HK-2 (cell line): ENCODE measurements around the gene ALDH1A3.

Source experiments
- DNase-seq: peaks from one replicate; pipeline ENCODE4 v3.0.0-alpha.2; 2018; ENCODE audit not compliant: unreplicated experiment

The ALDH1A3 gene

DNA sequence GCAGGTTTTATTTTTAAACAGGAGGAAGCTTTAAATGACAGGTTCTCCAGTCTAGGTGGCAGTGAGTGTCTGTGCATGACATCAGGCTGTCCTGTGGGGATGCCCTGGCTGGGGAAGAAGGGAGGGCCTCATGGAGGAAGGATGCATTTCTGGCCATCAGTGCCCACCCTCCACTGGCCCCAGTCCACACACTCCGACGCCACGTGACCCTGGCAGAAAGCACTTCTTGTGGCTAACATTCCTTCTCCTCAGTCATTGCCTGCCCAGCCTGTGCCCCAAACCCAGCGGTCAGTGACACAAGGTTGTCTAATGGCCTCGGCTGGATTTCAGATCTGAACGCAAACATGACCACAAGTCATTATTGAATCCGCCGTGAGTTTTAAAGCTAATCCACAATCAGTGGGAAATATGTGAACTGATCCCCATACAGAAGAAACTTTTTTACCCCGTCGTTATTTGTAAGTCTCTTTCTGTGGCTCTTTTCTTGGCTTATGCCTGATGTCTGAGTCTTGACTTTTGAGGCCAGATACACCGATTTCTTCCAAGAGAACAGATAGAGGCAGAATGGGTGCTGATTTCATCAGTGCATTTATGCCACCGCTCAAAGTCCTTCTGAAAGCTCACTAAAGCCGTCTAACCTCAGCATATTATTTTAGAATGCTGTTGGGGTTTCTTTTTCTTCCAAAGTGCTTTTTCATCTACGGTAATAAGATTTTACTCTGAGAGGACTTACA lies 22.2 kb downstream of the ALDH1A3 start:
- DNase-seq, result no peak

- no peak for DNase-seq
Observed at GRCh38 chr15:100902436-100903167, 23.0 kb downstream of the ALDH1A3 start.

GRCh38 chr15:100903168-100903554 lies 23.5 kb downstream of the ALDH1A3 start:
- DNase-seq, result no peak

GRCh38 chr15:100905850-100906249 lies 26.2 kb downstream of the ALDH1A3 start:
- no peak for DNase-seq

- DNase-seq, result no peak
Observed at GRCh38 chr15:100908466-100908865, 28.8 kb downstream of the ALDH1A3 start.

DNA sequence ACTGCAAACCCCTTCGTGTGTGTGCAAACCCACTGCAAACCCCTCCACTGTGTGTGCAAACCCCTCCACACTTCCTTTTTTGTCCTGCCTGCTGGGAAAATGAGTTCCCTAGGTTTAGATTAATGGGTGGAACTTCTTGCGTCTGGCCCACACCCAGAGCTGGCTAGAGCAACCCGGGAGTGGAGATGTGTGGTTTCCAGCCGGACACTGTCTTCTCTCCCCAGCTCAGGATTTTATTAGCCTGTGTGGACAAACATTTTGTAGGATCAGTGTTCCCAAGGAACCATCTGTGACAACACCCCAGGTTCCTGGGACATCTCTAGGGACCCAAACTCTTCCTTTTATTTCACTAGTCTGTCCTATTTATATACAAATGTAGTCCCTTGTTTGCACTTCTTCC lies 29.9 kb downstream of the ALDH1A3 start:
- no peak for DNase-seq

DNA sequence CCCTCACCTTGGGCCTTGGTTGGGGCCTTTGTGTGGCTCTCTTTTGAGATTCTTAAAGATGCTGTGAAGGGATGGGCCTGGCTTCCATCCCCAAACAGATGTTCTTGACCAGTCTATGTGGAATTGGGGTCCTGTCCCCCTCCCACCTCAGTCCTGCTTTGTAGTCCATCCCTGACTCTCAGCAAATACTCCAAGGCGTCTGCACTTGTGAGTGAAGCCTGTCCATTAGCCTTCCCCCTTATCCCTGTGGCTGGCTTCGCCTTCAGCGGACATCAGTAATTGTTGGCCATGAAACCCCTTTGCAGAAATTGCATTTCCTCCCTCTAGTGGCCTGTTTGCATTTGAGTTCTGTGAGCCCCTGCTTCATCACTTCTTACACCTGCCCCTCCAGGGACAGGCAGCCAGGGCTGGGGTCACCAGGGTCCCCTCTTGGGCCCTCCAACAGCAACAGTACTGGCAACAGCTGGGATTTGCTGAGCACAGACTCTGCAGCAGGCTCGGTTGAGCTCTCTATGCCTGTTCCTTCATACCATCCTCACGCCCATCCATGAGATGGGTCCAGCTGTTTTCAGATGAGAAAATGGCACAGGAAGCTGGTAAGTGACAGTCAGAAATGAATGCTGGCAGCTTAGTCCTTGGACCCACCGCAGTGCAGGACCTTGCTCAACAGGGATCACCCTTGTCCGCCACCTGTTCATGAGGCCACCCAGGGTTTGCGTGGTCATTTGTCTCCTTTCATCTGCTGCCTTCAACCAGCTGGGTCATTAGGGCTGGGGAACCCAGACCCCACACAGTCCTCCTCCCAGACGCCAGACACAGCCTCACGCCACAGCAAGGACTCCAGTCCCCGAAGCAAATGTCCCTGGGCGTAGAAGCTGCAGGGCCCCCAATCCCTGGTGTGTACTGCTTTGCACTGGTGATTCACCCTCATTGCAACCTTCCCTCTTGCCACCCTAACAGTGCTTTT lies 30.6 kb downstream of the ALDH1A3 start:
- no peak for DNase-seq

GRCh38 chr15:100911086-100911485 lies 31.5 kb downstream of the ALDH1A3 start:
- no peak for DNase-seq

DNA sequence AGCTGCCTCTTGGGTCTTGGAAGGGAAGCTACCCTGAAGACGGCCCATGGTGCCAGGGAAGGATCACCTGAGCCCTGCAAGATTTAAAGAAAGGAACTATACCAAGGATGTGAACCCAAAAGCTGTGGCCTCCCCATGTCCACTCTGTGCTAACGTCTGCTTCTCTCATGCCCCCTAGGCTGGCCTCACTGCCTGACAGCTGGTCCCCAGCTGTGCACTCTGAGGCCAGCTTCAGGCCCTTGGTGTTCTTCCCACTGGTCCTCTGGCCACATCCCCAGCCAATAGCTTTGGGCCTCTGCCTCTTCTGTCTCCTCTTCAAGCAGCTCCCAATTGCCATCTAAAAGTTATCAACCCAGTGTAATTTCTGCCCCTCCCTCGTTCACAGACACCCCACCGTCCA lies 34.3 kb downstream of the ALDH1A3 start:
- DNase-seq, result no peak

- no peak for DNase-seq
Observed at GRCh38 chr15:100914876-100915275, 35.2 kb downstream of the ALDH1A3 start.

GRCh38 chr15:100918034-100918689 lies 38.5 kb downstream of the ALDH1A3 start:
- DNase-seq, result peak; percentile 76

- DNase-seq, result peak; percentile 54
Observed at GRCh38 chr15:100918690-100919480, 39.3 kb downstream of the ALDH1A3 start, which contains the start of gene LRRK1. TSS of gene LRRK1 (plus strand) at chr15:100919357. CDS start at chr15:100924633, 5,276 bp downstream.

DNA sequence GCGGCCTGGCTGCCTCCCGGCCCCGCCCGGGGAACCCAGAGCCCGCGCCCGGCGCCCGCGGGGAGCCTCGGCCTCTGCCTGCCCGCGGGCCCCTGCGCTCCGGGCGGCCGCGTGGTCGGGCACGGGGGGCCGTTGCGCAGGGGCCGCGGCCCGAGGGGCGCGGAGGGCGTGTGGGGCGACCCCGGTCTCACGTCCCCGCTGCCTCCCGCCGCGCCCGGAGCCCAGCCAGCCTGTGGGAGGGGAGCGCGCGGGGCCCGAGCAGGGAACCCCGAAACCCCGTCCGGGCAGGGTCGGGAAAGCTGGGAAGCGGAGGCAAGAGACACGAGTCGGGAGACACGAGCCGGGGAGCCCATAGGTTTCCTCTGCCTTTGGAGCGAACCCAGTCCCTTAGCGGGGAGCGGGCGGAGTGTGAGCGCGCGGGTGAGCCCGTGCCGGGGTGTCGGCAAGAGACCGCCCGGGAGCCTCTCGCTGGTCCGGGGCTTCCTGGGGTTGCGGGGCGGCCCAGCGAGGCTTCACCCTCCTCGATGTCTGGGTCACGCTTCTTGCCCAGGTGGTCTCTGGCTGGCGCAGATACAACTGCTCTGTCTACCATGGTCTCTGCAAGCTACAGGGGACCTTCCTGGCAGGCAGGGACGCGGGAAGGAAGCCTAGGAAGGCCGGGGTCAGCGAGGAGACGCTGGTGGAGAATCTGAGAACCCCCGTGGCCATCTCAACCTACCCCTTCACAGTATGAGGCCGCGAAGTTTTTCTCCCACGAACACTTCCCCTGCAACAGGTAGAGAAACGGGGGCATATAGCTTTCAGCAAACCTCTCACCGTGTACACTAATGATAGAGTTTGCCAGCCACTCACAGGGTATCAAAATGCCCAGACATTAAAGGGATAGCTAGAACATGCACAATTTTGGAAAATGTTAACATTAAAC lies 40.1 kb downstream of the ALDH1A3 start:
- DNase-seq, result peak; percentile 45

DNA sequence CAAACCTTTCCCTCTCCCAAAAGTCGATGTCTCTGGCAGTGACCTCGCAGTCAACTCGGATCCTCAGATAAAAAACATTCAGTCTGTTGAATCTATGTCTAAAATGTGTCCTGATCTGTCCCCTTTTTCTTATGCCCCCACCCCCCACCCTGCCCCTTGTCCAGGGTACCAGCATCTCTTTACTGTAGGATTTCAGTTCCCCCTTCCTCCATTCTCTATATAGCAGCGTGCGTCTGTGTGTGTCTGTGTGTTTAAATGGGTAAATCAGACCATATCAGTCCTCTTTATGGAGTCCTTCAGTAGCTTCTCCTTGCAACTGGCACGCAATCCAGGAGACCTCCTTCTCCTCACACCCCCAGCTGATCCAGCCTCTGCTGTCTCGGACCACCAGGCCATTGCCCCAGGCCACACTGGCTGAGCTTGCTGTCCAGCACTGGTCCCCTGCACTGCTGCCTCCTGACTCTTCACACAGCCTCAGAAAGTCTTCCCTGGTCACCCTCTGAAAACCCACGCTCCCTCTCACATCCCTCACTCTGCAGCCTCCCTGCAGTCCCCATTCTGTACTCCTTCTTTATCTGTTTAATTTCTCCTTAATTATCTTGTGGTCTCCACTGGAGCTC lies 41.0 kb downstream of the ALDH1A3 start:
- no peak for DNase-seq

GRCh38 chr15:100922192-100923040 lies 42.8 kb downstream of the ALDH1A3 start:
- no peak for DNase-seq

GRCh38 chr15:100923076-100923475 lies 43.4 kb downstream of the ALDH1A3 start:
- DNase-seq, result no peak

GRCh38 chr15:100923902-100924301 lies 44.3 kb downstream of the ALDH1A3 start:
- no peak for DNase-seq

- no peak for DNase-seq
Observed at GRCh38 chr15:100924436-100924835, 44.8 kb downstream of the ALDH1A3 start.
